Activated naive CD4-positive, alpha-beta T cell (primary cell): Measurements from ENCODE around the gene RMC1.
"Not testable (repeated sequence)": the region's sequence is repeated elsewhere in the genome, so short reads cannot be mapped to it uniquely, and the experiment has no call there.

Source experiments
- DNase-seq, 4 experiments: peaks; one replicate each; lab custom pipeline; 2025; lab: John Stamatoyannopoulos, UW

RMC1 gene

GRCh38 chr18:23503038-23503962 lies at the start of gene RMC1:
RMC1 (plus strand) TSS chr18:23503511; CDS start chr18:23503619, 108 bp downstream.
- DNase-seq: peak; percentile 95 to 99 (median 96)

- DNase-seq: peak in 1 of 4 experiments; percentile 9
These were observed 49.6 kb upstream of the RMC1 start for GRCh38 chr18:23453680-23454058.

GRCh38 chr18:23456835-23457234 lies 46.5 kb upstream of the RMC1 start:
- no peak for DNase-seq

- no peak for DNase-seq
These were observed 44.3 kb upstream of the RMC1 start for GRCh38 chr18:23458830-23459529.

- DNase-seq: no peak
These were observed 43.8 kb upstream of the RMC1 start for GRCh38 chr18:23459530-23459921.

GRCh38 chr18:23460285-23461273 lies 42.7 kb upstream of the RMC1 start:
- no peak for DNase-seq

- DNase-seq: no peak
These were observed 40.4 kb upstream of the RMC1 start for GRCh38 chr18:23462876-23463275.

- DNase-seq: no peak
These were observed 34.4 kb upstream of the RMC1 start for GRCh38 chr18:23468753-23469459.

- DNase-seq: no peak
These were observed 32.5 kb upstream of the RMC1 start for GRCh38 chr18:23470620-23471387.

- no peak for DNase-seq
These were observed 31.8 kb upstream of the RMC1 start for GRCh38 chr18:23471486-23471885.

- DNase-seq: no peak
These were observed 23.3 kb upstream of the RMC1 start for GRCh38 chr18:23479829-23480505.

GRCh38 chr18:23484561-23485182 lies 18.6 kb upstream of the RMC1 start:
- no peak for DNase-seq

GRCh38 chr18:23485386-23485785 lies 17.9 kb upstream of the RMC1 start:
- no peak for DNase-seq

- DNase-seq: peak in 3 of 4 experiments; percentile 5 to 37 (median 10)
These were observed 15.4 kb upstream of the RMC1 start for GRCh38 chr18:23487738-23488570.

GRCh38 chr18:23489586-23489985 lies 13.7 kb upstream of the RMC1 start:
- not testable (repeated sequence) for DNase-seq

GRCh38 chr18:23493654-23494053 lies 9.7 kb upstream of the RMC1 start:
- no peak for DNase-seq

GRCh38 chr18:23494992-23495391 lies 8.3 kb upstream of the RMC1 start:
- DNase-seq: no peak

- DNase-seq: no peak
These were observed 7.4 kb upstream of the RMC1 start for GRCh38 chr18:23495723-23496440.
